ENCODE data around the gene ERLIN1.

Gene ERLIN1

DNA sequence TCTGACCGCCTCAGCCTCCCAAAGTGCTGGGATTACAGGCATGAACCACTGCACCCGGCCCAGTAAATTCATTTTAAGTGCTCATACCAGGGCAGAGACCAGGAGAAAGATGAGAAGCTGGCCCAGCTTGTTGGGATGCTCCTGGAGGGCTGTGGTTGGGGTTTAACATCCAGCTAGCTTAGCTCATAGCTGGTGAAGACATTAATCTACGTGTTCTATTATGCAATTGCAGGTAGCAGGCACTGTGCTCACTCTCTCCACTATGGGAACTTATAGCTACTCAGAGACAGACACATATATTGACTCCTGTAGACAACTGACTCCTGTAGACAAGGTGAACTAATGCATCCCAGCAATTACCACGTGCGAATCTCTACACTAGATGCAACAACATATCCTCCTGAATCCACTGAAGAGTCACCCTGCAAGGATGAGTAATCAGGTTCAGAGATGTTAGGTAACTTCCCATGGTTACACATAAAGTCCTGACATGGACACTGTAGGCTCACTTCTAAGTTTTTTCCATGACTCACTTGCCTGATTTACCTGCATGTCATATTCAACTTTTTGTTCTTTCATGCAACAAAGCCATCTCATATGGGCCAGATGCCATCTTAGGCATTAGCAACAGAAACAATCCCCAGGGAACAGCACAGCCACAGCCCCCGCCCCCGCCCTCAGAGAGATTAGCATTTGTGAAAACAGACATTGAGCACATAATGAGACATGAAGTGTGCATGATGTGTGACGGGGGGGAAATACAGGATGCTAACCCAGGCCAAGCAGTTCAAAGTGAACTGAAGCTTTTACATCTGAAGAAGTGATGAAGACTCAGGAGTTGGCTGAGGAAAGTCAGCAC, 37.2 kb downstream of the ERLIN1 start:
- TF ChIP-seq, protein P1, sequence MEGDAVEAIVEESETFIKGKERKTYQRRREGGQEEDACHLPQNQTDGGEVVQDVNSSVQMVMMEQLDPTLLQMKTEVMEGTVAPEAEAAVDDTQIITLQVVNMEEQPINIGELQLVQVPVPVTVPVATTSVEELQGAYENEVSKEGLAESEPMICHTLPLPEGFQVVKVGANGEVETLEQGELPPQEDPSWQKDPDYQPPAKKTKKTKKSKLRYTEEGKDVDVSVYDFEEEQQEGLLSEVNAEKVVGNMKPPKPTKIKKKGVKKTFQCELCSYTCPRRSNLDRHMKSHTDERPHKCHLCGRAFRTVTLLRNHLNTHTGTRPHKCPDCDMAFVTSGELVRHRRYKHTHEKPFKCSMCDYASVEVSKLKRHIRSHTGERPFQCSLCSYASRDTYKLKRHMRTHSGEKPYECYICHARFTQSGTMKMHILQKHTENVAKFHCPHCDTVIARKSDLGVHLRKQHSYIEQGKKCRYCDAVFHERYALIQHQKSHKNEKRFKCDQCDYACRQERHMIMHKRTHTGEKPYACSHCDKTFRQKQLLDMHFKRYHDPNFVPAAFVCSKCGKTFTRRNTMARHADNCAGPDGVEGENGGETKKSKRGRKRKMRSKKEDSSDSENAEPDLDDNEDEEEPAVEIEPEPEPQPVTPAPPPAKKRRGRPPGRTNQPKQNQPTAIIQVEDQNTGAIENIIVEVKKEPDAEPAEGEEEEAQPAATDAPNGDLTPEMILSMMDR (IDR thresholded peaks at IDR 0.05; ENCODE audit: low read depth, low read length), result no peak

GRCh38 chr10:100146875-100147650, 38.8 kb downstream of the ERLIN1 start:
- TF ChIP-seq, protein P1 (IDR thresholded peaks at IDR 0.05; ENCODE audit: low read depth, low read length), result no peak
- H3K4me3 ChIP-seq (ENCODE audit: low read depth, low read length), result no peak overlapping the region

More for the DNA sequence above, 37.2 kb downstream of the ERLIN1 start:
- H3K4me3 ChIP-seq (ENCODE audit: low read depth, low read length), result no peak overlapping the region

GRCh38 chr10:100146398-100146797, 39.4 kb downstream of the ERLIN1 start:
- TF ChIP-seq, protein P1 (IDR thresholded peaks at IDR 0.05; ENCODE audit: low read depth, low read length), result no peak
- no peak overlapping the region for H3K4me3 ChIP-seq (ENCODE audit: low read depth, low read length)

- no peak overlapping the region for H3K4me3 ChIP-seq (ENCODE audit: low read depth, low read length)
- TF ChIP-seq, protein P1 (IDR thresholded peaks at IDR 0.05; ENCODE audit: low read depth, low read length), result no peak
These were observed 42.1 kb downstream of the ERLIN1 start for GRCh38 chr10:100143756-100144155.

DNA sequence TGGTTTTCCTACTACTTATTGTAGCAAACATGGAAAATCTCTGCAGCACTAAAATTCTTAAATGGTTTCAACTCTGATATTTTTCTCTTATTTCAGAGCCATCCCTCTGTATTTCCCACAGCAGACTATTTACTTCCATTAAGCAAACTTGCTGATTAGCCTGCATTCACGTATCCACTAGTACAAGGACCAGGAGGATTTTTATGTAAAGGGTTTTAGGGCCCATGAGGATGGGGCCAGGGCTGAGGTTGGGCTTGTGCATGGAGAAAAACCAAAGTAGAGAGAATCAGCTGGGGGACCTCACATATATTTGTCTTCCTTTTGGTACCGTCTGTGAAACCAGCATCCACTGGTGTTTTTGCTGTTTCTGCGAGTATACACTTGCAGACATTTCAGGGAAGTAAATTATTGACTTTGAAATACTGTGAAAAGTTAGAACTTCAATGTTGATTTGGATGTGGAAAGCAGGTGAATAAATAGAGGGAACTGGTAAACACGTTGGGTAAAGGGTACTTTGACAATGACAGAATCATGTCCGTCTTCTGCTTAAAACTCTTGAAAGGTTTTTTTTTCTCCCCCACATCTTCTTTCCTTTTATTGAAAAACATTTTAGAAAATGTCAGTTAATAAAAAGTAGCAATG, 44.3 kb downstream of the ERLIN1 start:
- H3K4me3 ChIP-seq (ENCODE audit: low read depth, low read length), result no peak overlapping the region
- TF ChIP-seq, protein P1 (IDR thresholded peaks at IDR 0.05; ENCODE audit: low read depth, low read length), result no peak

- no peak overlapping the region for H3K4me3 ChIP-seq (ENCODE audit: low read depth, low read length)
- TF ChIP-seq, protein P1 (IDR thresholded peaks at IDR 0.05; ENCODE audit: low read depth, low read length), result no peak
These were observed 45.8 kb downstream of the ERLIN1 start for GRCh38 chr10:100140070-100140469.

All from WI38 (cell line).